Osteoblast (primary cell): ENCODE data around the gene FBXO36. TPM values are rescaled to one million over a fixed set of nuclear protein-coding genes. Genes with fewer than 3 reads are reported as not detected.

ENCODE experiments used
- DNase-seq: peaks from one replicate; pipeline ENCODE4 v3.0.0; 2011; ENCODE audit warnings: low spot score, mixed read lengths; ENCODE audit not compliant: insufficient read length; ENCODE audit errors: missing footprints
- H2AFZ ChIP-seq: 2 replicates; pipeline ENCODE4 v1.6.0; 2011; ENCODE audit warnings: mild to moderate bottlenecking, low read length
- H3K27ac ChIP-seq: 2 replicates; pipeline ENCODE4 v1.5.1; 2011; ENCODE audit warnings: mild to moderate bottlenecking, low read depth, low read length, moderate library complexity
- H3K27me3 ChIP-seq: 2 replicates; pipeline ENCODE4 v1.6.0; 2012; ENCODE audit warnings: mild to moderate bottlenecking, control low read depth, inconsistent platforms, low read length, moderate library complexity; ENCODE audit not compliant: insufficient read depth
- H3K36me3 ChIP-seq: 2 replicates; pipeline ENCODE4 v1.5.1; 2011; ENCODE audit warnings: mild to moderate bottlenecking, low read length, control low read depth, moderate library complexity; ENCODE audit not compliant: insufficient read depth
- H3K4me1 ChIP-seq: 2 replicates; pipeline ENCODE4 v1.5.1; 2011; ENCODE audit warnings: mild to moderate bottlenecking, low read length, control low read depth, moderate library complexity; ENCODE audit not compliant: insufficient read depth
- H3K4me2 ChIP-seq: 2 replicates; pipeline ENCODE4 v1.6.0; 2011; ENCODE audit warnings: mild to moderate bottlenecking, low read length; ENCODE audit not compliant: insufficient read depth
- H3K4me3 ChIP-seq: fragments of 200-600 bp; sonication (generic); 3 replicates; pipeline ENCODE4 v1.5.1; 2012; ENCODE audit warnings: mild to moderate bottlenecking, low read length, inconsistent platforms; ENCODE audit not compliant: insufficient read depth
- H3K79me2 ChIP-seq: 2 replicates; pipeline ENCODE4 v1.6.0; 2012; ENCODE audit warnings: mild to moderate bottlenecking, low read length, control low read depth, inconsistent platforms; ENCODE audit not compliant: insufficient read depth
- H3K9me3 ChIP-seq: 2 replicates; pipeline ENCODE4 v1.5.1; 2011; ENCODE audit warnings: low read depth, low read length, control low read depth
- H4K20me1 ChIP-seq: 2 replicates; pipeline ENCODE4 v1.6.0; 2012; ENCODE audit warnings: mild to moderate bottlenecking, low read length, control low read depth; ENCODE audit not compliant: insufficient read depth
- CTCF ChIP-seq: IDR thresholded peaks from 2 replicates; pipeline ENCODE4 v1.5.1; 2011; ENCODE audit warnings: mild to moderate bottlenecking, low read depth, low read length, moderate library complexity; ENCODE audit errors: extremely low read depth
- total RNA-seq: library from RNA; depleted of rRNA; stranded (reverse); fragments of >200 nt; gene quantifications from 2 replicates; pipeline ENCODE4 v1.2.3, GENCODE V29; 2012

The FBXO36 gene
- total RNA-seq, 1 donor, result 6.9 TPM

DNA sequence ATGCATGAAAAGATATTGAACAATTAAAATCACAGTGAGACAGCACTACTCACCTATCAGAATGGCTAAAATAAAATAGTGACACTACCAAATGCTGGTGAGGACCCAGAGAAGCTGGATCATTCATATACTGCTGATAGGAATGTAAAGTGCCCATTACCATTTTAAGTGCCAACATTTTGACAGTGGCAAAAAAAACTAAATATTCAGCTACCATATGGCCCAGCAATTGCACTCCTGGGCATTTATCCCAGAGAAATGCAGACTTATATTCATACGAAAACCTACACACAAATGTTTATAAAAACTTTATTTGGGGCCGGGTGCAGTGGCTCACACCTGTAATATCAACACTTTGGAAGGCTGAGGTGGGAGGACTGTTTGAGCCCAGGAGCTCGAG lies 47.6 kb downstream of the FBXO36 start:
- no peak for TF ChIP-seq CTCF
- Histone ChIP-seq H3K36me3 (no peaks in the 10 kb centered on the region), H3K27ac (no peak overlapping the region), H3K4me2 (no peak overlapping the region), H3K79me2 (no peaks in the 10 kb centered on the region), H3K4me3 (no peak overlapping the region), H3K27me3 (no peaks in the 10 kb centered on the region), H3K9me3 (no peaks in the 10 kb centered on the region), H2AFZ (no peak overlapping the region), H3K4me1 (peaks cover 10% of the 10 kb centered on the region), H4K20me1 (no peaks in the 10 kb centered on the region)
- DNase-seq, result no peak

- Histone ChIP-seq H3K9me3 (no peaks in the 10 kb centered on the region), H2AFZ (no peak overlapping the region), H3K79me2 (no peaks in the 10 kb centered on the region), H3K27me3 (no peaks in the 10 kb centered on the region), H3K4me3 (no peak overlapping the region), H3K27ac (no peak overlapping the region), H3K4me2 (no peak overlapping the region), H3K4me1 (peaks cover 10% of the 10 kb centered on the region), H3K36me3 (no peaks in the 10 kb centered on the region), H4K20me1 (no peaks in the 10 kb centered on the region)
- no peak for DNase-seq
- TF ChIP-seq CTCF, result no peak
Observed at GRCh38 chr2:229970406-229970805, 48.1 kb downstream of the FBXO36 start.

GRCh38 chr2:229971298-229971790 lies 49.0 kb downstream of the FBXO36 start:
- no peak overlapping the region for H3K4me2 ChIP-seq
- no peaks in the 10 kb centered on the region for H3K36me3 ChIP-seq
- no peak overlapping the region for H3K27ac ChIP-seq
- H3K79me2 ChIP-seq, result no peaks in the 10 kb centered on the region
- H3K27me3 ChIP-seq, result no peaks in the 10 kb centered on the region
- no peak overlapping the region for H3K4me3 ChIP-seq
- H3K4me1 ChIP-seq, result peaks cover 10% of the 10 kb centered on the region
- no peaks in the 10 kb centered on the region for H4K20me1 ChIP-seq
- H2AFZ ChIP-seq, result no peak overlapping the region
- no peak for DNase-seq
- no peaks in the 10 kb centered on the region for H3K9me3 ChIP-seq
- TF ChIP-seq CTCF, result no peak

DNA sequence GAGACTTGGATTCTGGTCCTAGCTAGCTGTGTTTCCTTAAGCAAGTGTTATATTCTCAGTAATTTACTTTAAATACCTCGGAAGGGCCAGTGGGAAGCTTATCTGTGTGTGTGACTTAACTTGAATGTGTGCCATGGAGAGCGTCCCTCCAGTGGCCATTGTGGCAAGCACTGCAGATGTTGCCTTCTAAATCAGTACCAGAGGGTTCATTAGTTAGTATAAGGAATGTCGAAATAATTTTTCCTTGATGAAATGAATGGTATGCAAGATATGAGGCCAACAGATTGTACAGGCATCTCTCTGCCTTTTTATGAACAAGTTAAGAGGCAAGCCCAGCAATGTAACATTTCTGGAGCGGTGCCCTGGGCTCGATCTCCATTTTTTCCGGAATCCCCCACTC lies 52.0 kb downstream of the FBXO36 start:
- peak; percentile 18 for DNase-seq
- Histone ChIP-seq H3K4me1 (peaks cover 10% of the 10 kb centered on the region), H3K4me3 (no peak overlapping the region), H3K9me3 (no peaks in the 10 kb centered on the region), H3K36me3 (no peaks in the 10 kb centered on the region), H3K27ac (no peak overlapping the region), H3K27me3 (no peaks in the 10 kb centered on the region), H2AFZ (peak overlapping the region; percentile 22), H3K4me2 (peak overlapping the region; percentile 35), H4K20me1 (no peaks in the 10 kb centered on the region), H3K79me2 (no peaks in the 10 kb centered on the region)
- peak; percentile 35 for TF ChIP-seq CTCF
